Tibial nerve (tissue), 4 donors: ENCODE data around the gene PLXDC2. TPM values are rescaled to one million over a fixed set of nuclear protein-coding genes. Genes with fewer than 3 reads are reported as not detected.
A peak's percentile ranks its signal among the peaks of the same experiment; 100 is the strongest.

Experiments
- DNase-seq, 2 donors: peaks; one replicate each; pipeline ENCODE4 v3.0.0-alpha.2; 2019; ENCODE audit warnings: low spot score in 2 of 2
- H3K27ac ChIP-seq, 4 donors: fragments of 200-600 bp; sonication (generic) in 3 of 4; one replicate each; pipeline ENCODE4 v1.5.1; 2017 to 2019; ENCODE audit warnings: mild to moderate bottlenecking in 1 of 4
- H3K27me3 ChIP-seq, 2 donors: fragments of 200-600 bp; sonication (generic) in 1 of 2; one replicate each; pipeline versions ENCODE4 v1.5.1 to v1.6.0; 2017 to 2019
- H3K36me3 ChIP-seq, 3 donors: fragments of 200-600 bp; sonication (generic); one replicate each; pipeline ENCODE4 v1.5.1; 2018 to 2019
- H3K4me1 ChIP-seq, 4 donors: fragments of 200-600 bp; sonication (generic) in 3 of 4; one replicate each; pipeline ENCODE4 v1.5.1; 2017 to 2019
- H3K4me3 ChIP-seq, 4 donors: fragments of 200-600 bp; sonication (generic) in 3 of 4; one replicate each; pipeline ENCODE4 v1.5.1; 2017 to 2019; ENCODE audit warnings: mild to moderate bottlenecking in 1 of 4, moderate library complexity in 1 of 4
- H3K9me3 ChIP-seq, 4 donors: fragments of 200-600 bp; sonication (generic) in 3 of 4; one replicate each; pipeline ENCODE4 v1.5.1; 2017 to 2019
- EP300 ChIP-seq, 2 donors: sonication (generic); formaldehyde crosslinking; IDR thresholded peaks; one replicate each; pipeline ENCODE4 v1.6.1; 2017; ENCODE audit warnings: antibody characterized with exemption in 2 of 2, mild to moderate bottlenecking in 1 of 2
- POLR2A ChIP-seq, 2 donors: fragments of 450-650 bp; IDR thresholded peaks; one replicate each; pipeline ENCODE4 v1.6.1; 2017; ENCODE audit warnings: antibody characterized with exemption in 2 of 2, mild to moderate bottlenecking in 2 of 2, moderate library complexity in 2 of 2
- WGBS, 2 donors: methylation state at CpG; one replicate each; pipeline ENCODE4 v1.1.5; 2018; 5-methylcytosine and 5-hydroxymethylcytosine counted together
- total RNA-seq, 4 donors: library from RNA; depleted of rRNA; stranded (reverse); fragments of >200 nt; gene quantifications; one replicate each; pipeline ENCODE4 v1.1.0, GENCODE V29; 2016
- TF ChIP-seq, protein P1 (sequence below), 5 experiments: fragments of 200-600 bp in 3 of 5; fragments of 450-650 bp in 2 of 5; sonication (generic) in 3 of 5; IDR thresholded peaks; one replicate each; pipeline ENCODE4 v1.5.1; 2016 to 2019; ENCODE audit warnings: antibody characterized with exemption in 5 of 5, mild to moderate bottlenecking in 3 of 5, moderate library complexity in 2 of 5

The PLXDC2 gene
- total RNA-seq, 4 donors from 2014 or later, result 55.2 to 79.2 (median 74.5) TPM

DNA sequence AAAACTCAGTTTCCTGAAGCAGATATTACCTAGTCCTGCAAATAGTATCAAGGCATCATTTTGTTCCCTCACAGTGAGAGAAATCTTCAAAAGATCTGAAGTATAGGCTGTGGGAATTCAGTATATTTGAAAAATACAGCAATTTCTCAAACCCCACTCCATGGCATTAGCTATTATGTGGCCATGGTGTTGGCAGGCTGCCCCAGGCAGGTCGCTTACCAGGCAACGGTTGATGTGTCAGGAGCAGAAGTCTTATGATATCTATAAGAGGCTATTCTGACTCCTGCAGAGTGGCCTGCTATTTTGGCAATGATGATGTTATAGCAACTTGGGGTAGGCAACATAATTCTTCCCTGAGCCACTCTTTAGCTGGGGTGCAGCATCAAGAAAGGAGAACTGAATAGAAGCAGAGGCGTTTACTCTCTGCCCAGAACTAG, 187.9 kb downstream of the PLXDC2 start:
- Histone ChIP-seq H3K9me3 (no peaks in the 10 kb centered on the region), H3K27ac (peak overlapping the region in 3 of 4 donors; percentile 61 to 79 (median 77)), H3K27me3 (no peaks in the 10 kb centered on the region), H3K36me3 (peaks cover 0 to 14% (median 0%) of the 10 kb centered on the region in 3 donors), H3K4me1 (peaks cover 0 to 51% (median 18%) of the 10 kb centered on the region in 4 donors), H3K4me3 (no peak overlapping the region)
- DNase-seq, result peak in 1 of 2 donors; percentile 31
- 56 to 77% methylated on average over 3 of the region's 3 CpGs for WGBS, 2 donors
- TF ChIP-seq EP300 (IDR thresholded peaks at IDR 0.05) (no peak), POLR2A (IDR thresholded peaks at IDR 0.05) (no peak)
- TF ChIP-seq, protein P1, sequence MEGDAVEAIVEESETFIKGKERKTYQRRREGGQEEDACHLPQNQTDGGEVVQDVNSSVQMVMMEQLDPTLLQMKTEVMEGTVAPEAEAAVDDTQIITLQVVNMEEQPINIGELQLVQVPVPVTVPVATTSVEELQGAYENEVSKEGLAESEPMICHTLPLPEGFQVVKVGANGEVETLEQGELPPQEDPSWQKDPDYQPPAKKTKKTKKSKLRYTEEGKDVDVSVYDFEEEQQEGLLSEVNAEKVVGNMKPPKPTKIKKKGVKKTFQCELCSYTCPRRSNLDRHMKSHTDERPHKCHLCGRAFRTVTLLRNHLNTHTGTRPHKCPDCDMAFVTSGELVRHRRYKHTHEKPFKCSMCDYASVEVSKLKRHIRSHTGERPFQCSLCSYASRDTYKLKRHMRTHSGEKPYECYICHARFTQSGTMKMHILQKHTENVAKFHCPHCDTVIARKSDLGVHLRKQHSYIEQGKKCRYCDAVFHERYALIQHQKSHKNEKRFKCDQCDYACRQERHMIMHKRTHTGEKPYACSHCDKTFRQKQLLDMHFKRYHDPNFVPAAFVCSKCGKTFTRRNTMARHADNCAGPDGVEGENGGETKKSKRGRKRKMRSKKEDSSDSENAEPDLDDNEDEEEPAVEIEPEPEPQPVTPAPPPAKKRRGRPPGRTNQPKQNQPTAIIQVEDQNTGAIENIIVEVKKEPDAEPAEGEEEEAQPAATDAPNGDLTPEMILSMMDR (IDR thresholded peaks at IDR 0.05), result no peak

DNA sequence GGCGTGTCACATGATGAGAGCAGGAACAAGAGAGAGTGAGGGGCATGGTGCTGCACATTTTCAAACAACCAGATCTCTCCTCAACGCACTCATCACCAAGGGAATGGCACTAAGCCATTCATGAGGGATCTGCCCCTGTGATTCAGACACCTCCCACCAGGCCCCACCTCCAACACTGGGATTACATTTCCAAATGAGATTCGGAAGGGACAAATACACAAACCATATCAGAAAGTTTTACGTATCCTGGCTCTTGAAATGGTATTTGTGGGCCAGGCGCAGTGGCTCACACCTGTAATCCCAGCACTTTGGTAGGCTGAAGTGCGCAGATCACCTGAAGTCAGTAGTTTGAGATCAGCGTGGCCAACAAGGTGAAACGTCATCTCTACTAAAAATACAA, 189.4 kb downstream of the PLXDC2 start:
- H3K27ac ChIP-seq, result peak overlapping the region in 2 of 4 donors; percentile 77 to 79
- no peaks in the 10 kb centered on the region for H3K27me3 ChIP-seq
- DNase-seq, result no peak
- H3K4me3 ChIP-seq, result no peak overlapping the region
- H3K4me1 ChIP-seq, result peaks cover 0 to 41% (median 18%) of the 10 kb centered on the region in 4 donors
- H3K36me3 ChIP-seq, result peaks cover 0 to 14% (median 0%) of the 10 kb centered on the region in 3 donors
- H3K9me3 ChIP-seq, result no peaks in the 10 kb centered on the region
- 93 to 95% methylated on average over 8 of the region's 8 CpGs for WGBS, 2 donors
- TF ChIP-seq EP300 (IDR thresholded peaks at IDR 0.05), result no peak
- TF ChIP-seq, protein P1 (IDR thresholded peaks at IDR 0.05), result no peak
- TF ChIP-seq POLR2A (IDR thresholded peaks at IDR 0.05), result no peak

DNA sequence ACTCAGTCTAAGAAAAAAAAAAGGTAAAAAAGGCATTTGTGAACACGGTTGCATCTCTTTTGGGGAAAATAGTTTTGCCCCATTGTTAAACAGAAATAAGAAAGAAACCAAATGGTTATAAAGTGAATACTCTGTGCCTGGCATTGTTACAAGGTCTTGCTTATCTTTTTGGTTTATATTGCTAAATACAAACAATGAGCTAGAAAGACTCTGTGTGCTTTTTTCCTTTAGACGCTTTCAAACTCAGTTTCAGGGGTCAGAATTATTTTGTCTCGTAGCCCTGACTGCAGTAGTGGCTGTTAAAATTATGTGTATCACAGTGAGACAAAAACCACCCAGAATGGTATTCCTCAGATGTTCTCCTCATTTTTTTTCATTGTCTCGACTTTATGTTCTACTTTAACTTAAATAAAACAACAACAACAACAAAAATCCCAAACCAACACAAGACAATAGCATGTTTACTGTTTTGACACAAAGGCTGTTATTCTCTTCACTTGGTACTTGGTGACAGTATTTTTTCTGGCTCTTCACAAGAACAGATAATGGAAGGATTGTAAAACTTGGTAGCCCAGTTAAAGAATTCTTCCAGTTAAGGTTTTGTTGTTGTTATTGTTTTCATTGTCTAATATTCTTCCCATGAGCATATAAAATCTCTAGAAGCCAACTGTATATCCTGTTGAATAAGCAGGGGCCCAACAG, 190.1 kb downstream of the PLXDC2 start:
- DNase-seq, result no peak
- Histone ChIP-seq H3K9me3 (no peaks in the 10 kb centered on the region), H3K36me3 (peaks cover 0 to 14% (median 0%) of the 10 kb centered on the region in 3 donors), H3K4me3 (no peak overlapping the region), H3K27me3 (no peaks in the 10 kb centered on the region), H3K4me1 (peaks cover 0 to 41% (median 18%) of the 10 kb centered on the region in 4 donors), H3K27ac (peak overlapping the region in 2 of 4 donors; percentile 15 to 77)
- WGBS, 2 donors, result 36 to 41% methylated on average over 4 of the region's 4 CpGs
- TF ChIP-seq EP300 (IDR thresholded peaks at IDR 0.05) (no peak), POLR2A (IDR thresholded peaks at IDR 0.05) (no peak)
- TF ChIP-seq, protein P1 (IDR thresholded peaks at IDR 0.05), result no peak

DNA sequence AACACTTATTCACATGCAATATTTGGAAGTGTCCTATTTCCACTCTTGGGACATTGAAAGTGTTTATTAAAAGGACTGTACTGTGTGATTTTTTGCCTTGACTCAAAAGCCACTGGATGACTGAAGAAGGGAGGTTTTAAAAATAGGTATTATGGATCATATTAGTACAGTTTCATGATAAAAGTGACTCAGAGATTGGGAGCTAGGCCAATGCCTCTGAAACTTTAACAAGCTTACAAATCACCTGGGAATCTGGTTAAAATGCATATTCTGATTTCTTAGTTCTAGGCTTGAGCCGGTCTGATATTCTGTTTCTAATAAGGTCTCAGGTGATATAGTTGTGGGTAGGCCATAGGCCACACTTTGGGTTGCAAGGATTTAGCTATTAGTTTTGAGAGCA, 191.2 kb downstream of the PLXDC2 start:
- DNase-seq, result no peak
- Histone ChIP-seq H3K27me3 (no peaks in the 10 kb centered on the region), H3K4me3 (no peak overlapping the region), H3K4me1 (peaks cover 0 to 41% (median 18%) of the 10 kb centered on the region in 4 donors), H3K9me3 (no peaks in the 10 kb centered on the region), H3K27ac (no peak overlapping the region), H3K36me3 (peaks cover 0 to 7% (median 0%) of the 10 kb centered on the region in 3 donors)
- 82 to 83% methylated on average over 1 of the region's 1 CpG for WGBS, 2 donors
- TF ChIP-seq, protein P1 (IDR thresholded peaks at IDR 0.05), result no peak
- TF ChIP-seq POLR2A (IDR thresholded peaks at IDR 0.05) (no peak), EP300 (IDR thresholded peaks at IDR 0.05) (no peak)

DNA sequence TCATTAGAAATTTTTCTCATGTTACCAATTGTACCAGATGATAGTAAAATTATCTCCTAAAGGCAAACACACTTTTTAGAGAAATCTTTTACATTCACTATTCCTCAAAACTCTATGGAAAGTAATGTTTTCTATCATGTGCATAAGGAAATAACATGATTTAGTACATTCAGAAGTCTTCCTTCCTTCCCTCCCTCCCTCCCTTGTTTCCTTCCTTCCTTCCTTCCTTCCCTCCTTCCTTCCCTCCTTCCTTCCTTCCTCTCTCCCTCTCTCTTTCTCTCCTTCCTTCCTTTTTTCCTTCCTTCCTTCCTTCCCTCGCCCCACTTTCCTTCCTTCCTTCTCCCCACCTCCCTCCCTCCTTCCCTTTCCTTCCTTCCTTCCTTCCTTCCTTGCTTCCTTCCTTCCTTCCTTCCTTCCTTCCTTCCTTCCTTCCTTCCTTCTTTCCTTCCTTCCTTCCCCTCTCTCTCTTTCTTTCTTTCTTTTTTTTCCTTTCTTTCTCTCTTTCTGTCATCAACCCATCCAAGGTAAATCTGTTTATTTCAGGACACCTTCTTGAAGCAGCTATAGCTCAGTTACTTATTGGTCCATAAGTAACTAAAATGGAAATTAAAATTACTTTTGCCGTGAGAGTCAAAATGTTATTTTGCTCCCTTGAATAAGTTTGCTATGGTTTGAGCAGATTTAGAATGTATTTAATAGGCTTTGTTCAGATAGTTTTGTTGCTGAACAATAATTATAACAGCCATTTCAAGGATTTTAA, 197.9 kb downstream of the PLXDC2 start:
- DNase-seq, result no peak
- no peak overlapping the region for H3K4me3 ChIP-seq
- H3K27me3 ChIP-seq, result no peaks in the 10 kb centered on the region
- TF ChIP-seq EP300 (IDR thresholded peaks at IDR 0.05), result no peak
- TF ChIP-seq, protein P1 (IDR thresholded peaks at IDR 0.05), result no peak
- TF ChIP-seq POLR2A (IDR thresholded peaks at IDR 0.05), result no peak
- peak overlapping the region in 1 of 4 donors; percentile 52 for H3K27ac ChIP-seq
- H3K36me3 ChIP-seq, result no peaks in the 10 kb centered on the region
- WGBS, 2 donors, result 56 to 89% methylated on average over 1 to 2 of the region's 2 CpGs
- H3K4me1 ChIP-seq, result peaks cover 0 to 28% (median 0%) of the 10 kb centered on the region in 4 donors
- no peaks in the 10 kb centered on the region for H3K9me3 ChIP-seq
